Stimulated activated naive CD4-positive, alpha-beta T cell treated with Interleukin-2 at 50 U/mL for 16 hours (primary cell): ENCODE data around the gene PRKCE.
"Not testable (repeated sequence)": the region's sequence is repeated elsewhere in the genome, so short reads cannot be mapped to it uniquely, and the experiment has no call there.

Experiments used
- DNase-seq: peaks from one replicate; lab custom pipeline; 2025; lab: John Stamatoyannopoulos, UW

PRKCE gene

GRCh38 chr2:45889620-45890370, 238.3 kb downstream of the PRKCE start:
- no peak for DNase-seq

DNA sequence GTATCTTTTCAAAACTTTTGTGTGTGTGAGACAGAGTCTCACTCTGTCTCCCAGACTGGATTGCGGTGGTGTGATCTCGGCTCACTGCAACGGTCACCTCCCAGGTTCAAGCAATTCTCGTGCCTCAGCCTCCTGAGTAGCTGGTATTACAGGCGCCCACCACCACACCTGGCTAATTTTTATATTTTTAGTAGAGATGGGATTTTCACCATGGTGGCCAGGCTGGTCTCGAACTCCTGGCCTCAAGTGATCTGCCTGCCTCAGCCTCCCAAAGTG, 238.8 kb downstream of the PRKCE start:
- DNase-seq, result not testable (repeated sequence)

- DNase-seq, result no peak
Observed at GRCh38 chr2:45890819-45891218, 239.3 kb downstream of the PRKCE start.

GRCh38 chr2:45891719-45892424, 240.4 kb downstream of the PRKCE start:
- no peak for DNase-seq

GRCh38 chr2:45892425-45892745, 240.9 kb downstream of the PRKCE start:
- no peak for DNase-seq

- no peak for DNase-seq
Observed at GRCh38 chr2:45892757-45893156, 241.3 kb downstream of the PRKCE start.

DNA sequence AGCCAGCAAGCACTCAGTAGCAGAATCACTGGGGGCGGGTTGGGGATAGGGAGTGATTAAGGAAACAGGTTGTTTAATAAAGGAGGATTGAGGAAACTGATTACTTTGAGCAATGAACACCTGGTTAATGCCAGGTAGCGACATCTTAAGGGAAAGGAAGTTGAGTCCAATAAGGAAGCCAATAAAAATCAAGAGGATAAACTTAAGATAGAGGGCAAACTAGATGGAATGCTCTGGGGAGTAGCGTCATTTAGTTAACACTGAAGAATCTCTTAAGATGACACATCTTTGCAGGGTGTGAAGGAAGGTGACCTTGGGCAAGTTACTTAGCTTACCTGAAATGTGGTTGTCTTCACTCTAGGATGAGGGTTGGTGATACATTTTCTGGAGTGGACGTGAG, 242.7 kb downstream of the PRKCE start:
- no peak for DNase-seq

DNA sequence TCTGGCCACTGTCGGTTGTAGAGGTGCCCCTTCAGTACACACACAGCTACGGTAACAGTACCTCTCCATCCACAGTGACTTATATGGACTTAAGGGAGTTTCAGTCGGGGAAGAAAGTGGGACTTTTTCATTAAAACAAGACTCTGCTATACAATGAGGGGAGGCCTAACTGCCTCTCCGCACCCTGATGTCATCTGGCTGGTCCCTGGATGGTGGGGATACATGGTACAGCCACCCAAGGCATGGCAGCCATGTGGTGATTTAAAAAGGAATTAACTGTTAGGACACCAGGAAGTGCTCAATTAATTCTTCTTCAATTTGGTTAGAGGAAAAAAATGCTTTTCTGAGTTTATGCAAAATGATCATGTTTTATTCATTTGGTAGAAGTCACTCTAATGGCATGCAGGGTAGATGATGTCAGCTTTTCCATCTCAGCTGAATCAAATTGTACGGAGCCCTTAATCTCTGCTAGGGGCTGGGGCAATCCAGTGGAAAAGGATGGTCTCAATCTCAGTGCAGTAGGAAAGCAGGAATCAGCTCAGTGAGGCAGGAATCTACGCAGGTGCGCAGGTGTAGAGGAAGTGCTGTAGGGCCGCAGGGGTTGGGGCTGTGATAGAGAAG, 243.9 kb downstream of the PRKCE start:
- no peak for DNase-seq

DNA sequence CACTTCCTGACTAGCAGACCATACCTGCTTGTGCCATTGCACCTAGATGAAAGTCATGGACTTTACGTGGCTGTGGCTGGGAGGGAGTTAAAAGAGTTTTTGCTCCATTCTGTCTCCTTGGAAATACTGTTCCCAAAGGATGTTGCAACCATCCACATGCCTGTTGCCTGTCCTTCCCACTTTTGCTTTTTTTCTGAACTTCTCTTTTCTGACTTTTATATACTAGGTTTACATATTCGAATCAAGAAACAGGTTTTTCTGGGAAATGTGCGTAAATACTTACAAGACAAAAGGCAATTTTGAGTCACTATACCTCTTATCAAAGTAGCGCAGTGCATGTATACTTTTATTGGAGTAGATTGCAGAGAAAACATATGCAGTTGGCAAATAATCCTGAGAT, 244.8 kb downstream of the PRKCE start:
- DNase-seq, result no peak

DNA sequence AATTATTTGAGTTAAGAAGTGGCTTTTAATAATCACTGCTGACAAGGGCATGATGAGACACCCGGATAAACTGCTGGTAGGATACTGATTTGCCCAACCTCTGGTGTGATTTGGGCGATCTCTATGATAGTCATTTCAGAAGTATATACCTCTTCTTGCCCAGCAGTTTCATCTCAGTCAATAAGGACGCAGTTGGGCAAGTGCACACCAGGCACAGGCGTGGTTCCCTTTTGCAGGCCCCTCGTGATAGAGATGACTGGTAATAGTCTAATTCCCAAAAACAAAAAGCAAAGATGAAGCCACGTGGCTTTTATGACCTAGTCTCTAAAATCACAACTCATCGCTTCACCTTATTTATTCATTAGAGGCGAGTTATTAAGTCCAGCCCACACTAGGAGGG, 246.4 kb downstream of the PRKCE start:
- no peak for DNase-seq

GRCh38 chr2:45898819-45899218, 247.3 kb downstream of the PRKCE start:
- DNase-seq, result no peak

DNA sequence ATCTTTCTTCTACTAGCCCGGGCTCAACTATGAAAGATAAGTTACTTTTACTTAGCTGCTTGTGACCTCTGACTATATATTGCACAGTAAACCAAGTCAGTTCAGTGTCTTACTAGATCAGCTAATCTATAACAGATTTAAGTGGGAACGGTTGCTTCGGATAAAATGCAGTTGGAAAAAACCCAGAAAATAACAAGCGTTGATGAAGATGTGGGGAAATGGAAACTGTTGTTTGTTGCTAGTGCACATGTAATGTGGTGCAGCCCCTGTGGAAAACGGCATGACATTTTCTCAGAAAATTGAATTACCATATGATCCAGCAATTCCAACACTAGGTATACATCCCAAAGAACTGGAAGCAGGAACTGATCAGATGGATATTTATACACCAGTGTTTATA, 248.5 kb downstream of the PRKCE start:
- DNase-seq, result no peak

- no peak for DNase-seq
Observed at GRCh38 chr2:45901468-45902032, 250.1 kb downstream of the PRKCE start.

DNA sequence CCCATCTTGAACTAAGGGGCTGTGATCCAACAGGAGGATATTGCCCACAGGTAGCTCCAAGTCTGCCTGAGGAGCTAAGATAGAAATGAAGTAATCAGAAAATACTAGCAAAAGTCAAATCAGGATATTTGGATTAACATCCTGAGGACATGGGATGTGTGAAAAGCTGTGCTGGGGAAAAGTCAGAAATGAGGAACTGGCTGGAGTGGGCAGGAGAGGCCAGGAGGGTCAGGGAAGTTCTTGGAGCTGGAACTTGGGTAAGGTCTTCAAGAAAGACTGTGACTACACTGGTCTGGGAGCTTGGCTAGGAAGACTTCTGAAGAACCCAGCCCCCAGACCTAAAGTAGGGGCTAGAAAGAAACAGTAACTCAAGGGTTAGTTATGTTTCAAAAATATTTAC, 250.9 kb downstream of the PRKCE start:
- DNase-seq, result no peak

DNA sequence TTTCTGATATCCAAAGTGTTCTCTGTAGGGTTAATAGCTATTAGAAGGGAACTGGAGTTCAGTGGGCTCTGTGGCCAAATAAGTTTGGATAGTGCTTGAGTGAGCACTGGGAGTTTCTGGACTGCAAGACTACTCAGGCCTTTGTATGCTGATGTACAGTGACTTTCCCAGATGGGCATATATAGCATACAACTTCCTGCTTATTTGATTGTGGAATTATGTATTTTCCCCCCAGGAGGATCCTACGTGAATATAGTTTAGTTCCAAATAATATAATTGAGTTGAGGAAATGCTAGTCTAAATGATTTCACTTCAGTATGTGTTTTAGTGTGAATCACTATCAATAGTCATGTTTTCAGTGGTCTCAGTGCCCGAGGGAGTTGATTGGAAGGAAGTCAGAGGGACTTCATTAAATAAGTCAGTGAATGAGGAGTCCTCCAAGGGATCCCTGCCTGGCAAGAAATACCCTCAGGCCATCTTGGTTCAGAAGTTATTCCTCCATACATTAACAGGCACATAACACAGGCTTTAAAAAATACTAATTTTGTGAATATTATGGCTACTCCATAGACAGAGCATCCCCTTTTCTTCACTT, 251.4 kb downstream of the PRKCE start:
- no peak for DNase-seq

- peak; percentile 32 for DNase-seq
Observed at GRCh38 chr2:45904267-45904945, 252.9 kb downstream of the PRKCE start.

DNA sequence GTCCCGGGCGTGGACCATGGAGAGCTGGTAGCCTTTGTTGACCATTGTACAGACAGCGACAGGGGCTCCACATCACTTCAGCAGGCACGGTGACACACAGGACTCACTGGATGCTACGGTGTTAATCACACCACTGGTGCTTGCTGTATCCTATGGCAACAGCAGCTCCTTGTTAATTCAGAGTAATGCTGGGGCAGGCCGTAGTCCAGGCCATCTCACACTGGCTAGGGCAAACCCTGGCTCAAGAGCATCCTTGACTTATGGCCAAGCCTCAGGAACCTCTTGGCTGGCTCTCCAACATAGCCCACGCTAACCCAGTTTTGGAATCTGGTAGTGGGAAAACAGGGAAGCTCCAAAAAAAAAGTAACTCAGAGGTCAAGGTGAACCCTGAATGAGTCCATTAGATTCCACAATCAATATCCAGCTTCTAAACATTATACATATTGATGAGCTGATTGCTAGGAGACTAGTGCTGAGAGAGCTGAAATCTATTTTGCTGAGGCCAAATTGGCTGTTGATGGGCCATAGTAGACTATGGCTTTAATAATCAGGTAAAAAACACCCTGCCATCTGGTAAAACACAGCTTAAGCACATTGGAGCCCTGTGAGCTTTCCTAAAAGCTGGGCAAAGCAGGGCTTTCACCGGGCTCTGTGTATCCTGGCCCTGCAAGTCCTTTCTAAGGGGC, 253.6 kb downstream of the PRKCE start:
- no peak for DNase-seq

DNA sequence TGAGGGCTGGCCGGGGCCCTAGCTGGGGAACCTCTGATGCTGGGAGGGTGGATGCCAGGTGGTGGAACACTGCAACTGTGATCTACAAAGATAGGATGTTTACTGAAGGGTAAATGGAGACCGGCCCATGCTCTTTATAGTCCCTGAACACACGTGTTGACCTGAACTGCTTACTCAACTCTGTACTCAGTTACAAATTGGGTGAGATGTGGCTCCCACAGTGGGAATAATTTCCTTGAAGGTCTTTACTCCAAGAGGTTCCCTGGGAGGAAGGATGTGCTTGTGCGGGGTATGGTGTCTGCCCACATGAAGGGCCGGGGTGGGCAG, 254.1 kb downstream of the PRKCE start:
- DNase-seq, result no peak

DNA sequence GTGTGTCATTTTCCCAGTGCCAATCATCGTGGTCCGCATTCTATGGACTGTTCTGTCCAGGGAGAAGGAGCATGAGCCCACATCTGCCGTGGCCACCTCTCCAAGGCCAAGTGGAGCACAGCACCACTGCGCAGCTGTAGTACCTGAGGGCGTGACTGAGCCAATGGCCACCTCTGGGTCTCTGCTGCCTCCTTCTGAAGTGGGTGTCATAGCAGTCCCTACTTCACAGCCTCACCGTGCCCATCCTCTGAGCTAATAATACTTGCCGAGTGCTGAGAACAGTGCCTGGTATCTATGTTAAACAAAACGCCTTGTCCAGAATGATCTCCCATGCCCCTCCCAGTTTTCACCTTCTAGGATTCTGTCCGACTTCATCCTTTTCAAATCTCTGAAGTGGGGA, 256.1 kb downstream of the PRKCE start:
- no peak for DNase-seq

DNA sequence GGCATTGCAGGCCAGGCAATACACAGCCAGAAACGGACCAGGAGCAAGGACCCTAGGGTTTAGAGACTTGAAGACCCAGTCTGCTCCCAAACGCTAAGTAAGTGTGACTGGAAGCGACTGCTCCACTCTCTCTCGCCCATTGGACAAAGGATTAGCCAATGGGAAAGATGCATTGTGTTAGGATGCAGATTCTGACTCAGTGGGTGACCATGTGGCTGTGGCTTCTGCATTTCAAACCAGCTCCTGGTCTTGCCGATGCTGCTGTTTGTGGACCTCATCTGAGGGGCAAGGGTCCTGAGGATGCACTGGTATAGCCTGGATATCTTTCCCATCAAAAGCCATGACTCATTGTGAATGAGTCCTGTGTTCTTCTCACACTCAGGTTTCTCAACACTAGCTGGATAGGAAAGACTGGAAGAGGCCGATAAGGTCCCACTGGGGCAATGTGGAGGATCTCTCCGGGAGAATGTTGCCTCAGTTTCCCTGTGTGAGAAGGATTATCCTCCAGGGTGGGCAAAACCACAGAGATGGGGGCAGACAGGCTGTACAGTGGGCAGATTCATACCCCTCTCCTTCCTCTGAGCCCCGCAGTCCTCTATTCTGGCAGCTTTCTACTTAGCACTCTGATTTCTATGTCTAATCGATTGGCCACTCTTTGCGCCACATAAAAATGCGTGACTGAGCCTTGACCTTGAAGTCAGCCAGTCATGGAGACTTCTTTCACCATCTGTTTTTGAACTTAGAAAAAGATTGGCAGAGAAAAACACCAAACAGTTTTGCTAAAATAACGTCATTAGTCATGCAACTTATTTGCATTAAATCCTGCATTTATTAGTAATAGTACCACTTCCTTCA, 257.1 kb downstream of the PRKCE start:
- no peak for DNase-seq

- no peak for DNase-seq
Observed at GRCh38 chr2:45909171-45909565, 257.7 kb downstream of the PRKCE start.
